Esophagus squamous epithelium (tissue), 5 donors: ENCODE measurements around the gene ARFGAP3. TPM values are rescaled to one million over a fixed set of nuclear protein-coding genes. Genes with fewer than 3 reads are reported as not detected.

ENCODE experiments used
- DNase-seq: peaks from one replicate; lab custom pipeline; 2025; lab: John Stamatoyannopoulos, UW
- H3K27ac ChIP-seq, 4 donors: fragments of 200-600 bp; sonication (generic); one replicate each; pipeline ENCODE4 v1.5.1; 2016 to 2019; ENCODE audit warnings: mild to moderate bottlenecking in 1 of 4
- H3K27me3 ChIP-seq, 4 donors: fragments of 200-600 bp; sonication (generic); 1 replicate in 3 of 4; 2 replicates in 1 of 4; pipeline versions ENCODE4 v1.5.1 to v1.6.0; 2017 to 2021; ENCODE audit warnings: antibody characterized with exemption in 1 of 4
- H3K36me3 ChIP-seq, 3 donors: fragments of 200-600 bp; sonication (generic); one replicate each; pipeline ENCODE4 v1.5.1; 2016 to 2019
- H3K4me1 ChIP-seq, 3 donors: fragments of 200-600 bp; sonication (generic); one replicate each; pipeline ENCODE4 v1.5.1; 2017 to 2019
- H3K4me3 ChIP-seq, 4 donors: fragments of 200-600 bp; sonication (generic); 1 replicate in 3 of 4; 2 replicates in 1 of 4; pipeline ENCODE4 v1.5.1; 2016 to 2019; ENCODE audit warnings: mild to moderate bottlenecking in 2 of 4, moderate library complexity in 1 of 4
- H3K9me3 ChIP-seq, 3 donors: fragments of 200-600 bp; sonication (generic); one replicate each; pipeline ENCODE4 v1.5.1; 2016 to 2019
- CTCF ChIP-seq, 6 experiments: fragments of 450-650 bp in 4 of 6; fragments of 200-600 bp in 2 of 6; sonication (generic) in 2 of 6; IDR thresholded peaks; one replicate each; pipeline ENCODE4 v1.5.1; 2016 to 2019; ENCODE audit warnings: antibody characterized with exemption in 6 of 6, mild to moderate bottlenecking in 4 of 6, moderate library complexity in 4 of 6
- POLR2A ChIP-seq, 4 donors: fragments of 450-650 bp; IDR thresholded peaks; one replicate each; pipeline ENCODE4 v1.6.1; 2017; ENCODE audit warnings: antibody characterized with exemption in 4 of 4, mild to moderate bottlenecking in 4 of 4, moderate library complexity in 3 of 4
- WGBS, 2 donors: methylation state at CpG; one replicate each; pipeline ENCODE4 v1.1.5; 2018; 5-methylcytosine and 5-hydroxymethylcytosine counted together
- intact Hi-C: fragments of 100-400 bp; cut with DNase I; formaldehyde crosslinking; loops from one replicate; pipeline ENCODE4 v1.15.0; 2022
- total RNA-seq, 4 donors: library from RNA; depleted of rRNA; stranded (reverse); fragments of >200 nt; gene quantifications; one replicate each; pipeline ENCODE4 v1.1.0, GENCODE V29; 2016
- donor health status: DM: yes; HTN: yes; CAD: no.

The ARFGAP3 gene
- total RNA-seq, 4 donors from 2014 or later, result 27.3 to 35.1 (median 30.5) TPM

- TF ChIP-seq POLR2A (IDR thresholded peaks at IDR 0.05) (no peak), CTCF (IDR thresholded peaks at IDR 0.05) (no peak)
- intact Hi-C loops, result no loop called here
- Histone ChIP-seq H3K27ac (no peak overlapping the region), H3K9me3 (no peaks in the 10 kb centered on the region), H3K36me3 (peaks cover 5 to 90% (median 24%) of the 10 kb centered on the region in 3 donors), H3K27me3 (no peaks in the 10 kb centered on the region), H3K4me3 (no peak overlapping the region), H3K4me1 (peaks cover 0 to 34% (median 15%) of the 10 kb centered on the region in 3 donors)
- no peak for DNase-seq
- WGBS, 2 donors, result 74 to 94% methylated on average over 3 of the region's 3 CpGs
These were observed 48.6 kb downstream of the ARFGAP3 start for GRCh38 chr22:42808521-42808920.

DNA sequence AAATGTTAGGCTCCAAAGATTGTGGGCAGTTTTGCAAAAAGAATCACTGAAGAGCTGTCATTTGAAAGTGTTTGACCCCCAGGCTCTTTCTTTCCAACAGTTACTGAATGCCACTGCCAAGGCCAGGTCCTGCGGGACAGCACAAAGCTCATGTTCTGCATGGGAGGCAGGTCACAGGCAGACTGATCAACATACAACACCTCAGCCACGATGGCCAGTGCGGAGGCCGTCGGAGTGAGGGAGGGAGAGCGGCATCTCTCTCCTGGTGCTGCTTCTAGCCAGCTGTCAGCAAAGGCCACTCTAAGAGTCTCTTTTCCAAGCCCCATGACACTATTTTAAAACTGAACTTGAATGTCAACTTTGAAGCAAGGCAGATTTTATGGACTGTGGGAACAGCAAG lies 49.9 kb downstream of the ARFGAP3 start:
- no peaks in the 10 kb centered on the region for H3K9me3 ChIP-seq
- intact Hi-C loops, result no loop called here
- no peaks in the 10 kb centered on the region for H3K27me3 ChIP-seq
- peaks cover 0 to 38% (median 18%) of the 10 kb centered on the region in 3 donors for H3K4me1 ChIP-seq
- WGBS, 2 donors, result 95 to 96% methylated on average over 6 of the region's 6 CpGs
- no peak for DNase-seq
- peaks cover 5 to 91% (median 26%) of the 10 kb centered on the region in 3 donors for H3K36me3 ChIP-seq
- TF ChIP-seq POLR2A (IDR thresholded peaks at IDR 0.05), result no peak
- TF ChIP-seq CTCF (IDR thresholded peaks at IDR 0.05), result no peak
- no peak overlapping the region for H3K4me3 ChIP-seq
- H3K27ac ChIP-seq, result peak overlapping the region in 2 of 4 donors; percentile 1 to 76

GRCh38 chr22:42805998-42806830 lies 50.9 kb downstream of the ARFGAP3 start:
- WGBS, 2 donors, result 79 to 83% methylated on average over 6 to 7 of the region's 15 CpGs
- no peaks in the 10 kb centered on the region for H3K9me3 ChIP-seq
- peaks cover 0 to 38% (median 18%) of the 10 kb centered on the region in 3 donors for H3K4me1 ChIP-seq
- no peak for TF ChIP-seq POLR2A (IDR thresholded peaks at IDR 0.05)
- no peak for TF ChIP-seq CTCF (IDR thresholded peaks at IDR 0.05)
- no peaks in the 10 kb centered on the region for H3K27me3 ChIP-seq
- peaks cover 5 to 91% (median 26%) of the 10 kb centered on the region in 3 donors for H3K36me3 ChIP-seq
- no peak overlapping the region for H3K4me3 ChIP-seq
- intact Hi-C loops, result no loop called here
- DNase-seq, result no peak
- H3K27ac ChIP-seq, result peak overlapping the region; percentile 72 to 88 (median 77)

DNA sequence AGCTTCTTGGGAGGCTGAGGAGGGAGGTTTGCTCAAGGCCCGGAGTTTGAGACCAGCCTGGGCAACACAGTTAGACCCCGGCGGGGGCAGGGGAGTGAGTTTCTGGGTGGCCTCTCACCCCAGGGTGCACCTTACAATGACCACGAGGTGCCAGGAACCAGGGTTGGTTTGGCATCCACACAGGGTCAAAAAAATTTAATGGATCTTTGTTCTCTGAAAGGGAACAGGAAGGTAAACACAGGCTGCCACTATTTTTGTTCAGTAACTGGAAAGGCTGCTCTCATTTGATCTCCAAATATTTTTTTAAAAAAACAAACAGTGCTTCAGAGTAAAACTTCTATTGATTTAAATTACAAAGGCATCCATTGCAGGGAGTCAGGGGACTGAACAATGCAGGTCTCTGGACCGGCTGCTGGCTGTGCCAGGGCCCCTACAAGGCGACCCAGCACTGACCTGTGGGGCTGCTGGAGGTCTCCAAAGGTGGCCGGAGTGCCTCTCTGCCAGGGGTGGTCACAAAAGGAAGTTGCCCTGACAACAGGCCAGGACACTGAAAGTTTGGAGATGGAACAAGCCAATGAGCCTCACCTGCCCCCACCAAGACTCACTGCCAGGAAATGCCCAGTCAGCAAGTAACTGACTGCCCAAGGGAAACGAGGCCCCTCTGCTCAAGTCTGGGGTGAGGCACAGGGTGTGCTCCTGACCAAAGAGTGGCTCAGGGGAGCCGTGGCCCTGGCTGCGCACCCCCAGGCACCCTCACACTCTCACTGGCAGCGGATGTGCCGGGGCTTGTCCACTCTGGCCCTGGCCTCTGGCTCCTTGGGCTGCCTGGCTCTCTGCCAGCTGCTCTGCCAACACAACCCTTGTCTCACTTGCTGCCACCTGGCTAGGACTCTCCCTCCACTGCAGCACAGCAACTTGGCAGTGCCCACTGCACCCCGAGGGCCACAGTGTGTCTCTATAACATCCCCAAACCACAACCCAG lies 51.8 kb downstream of the ARFGAP3 start:
- intact Hi-C loops, result no loop called here
- no peak for DNase-seq
- TF ChIP-seq CTCF (IDR thresholded peaks at IDR 0.05) (no peak), POLR2A (IDR thresholded peaks at IDR 0.05) (no peak)
- Histone ChIP-seq H3K4me3 (no peak overlapping the region), H3K9me3 (no peaks in the 10 kb centered on the region), H3K36me3 (peaks cover 9 to 91% (median 26%) of the 10 kb centered on the region in 3 donors), H3K4me1 (peaks cover 0 to 38% (median 18%) of the 10 kb centered on the region in 3 donors), H3K27ac (peak overlapping the region; percentile 72 to 88 (median 77)), H3K27me3 (no peaks in the 10 kb centered on the region)
- 34 to 49% methylated on average over 8 to 9 of the region's 13 CpGs for WGBS, 2 donors
